T-helper 2 cell treated with Interferon-gamma antibody and Interleukin-4, amounts not matched to agents 100 ng/mL and 5 ng/mL, for 36 hours (primary cell): ENCODE data around the gene S1PR2. TPM values are rescaled to one million over a fixed set of nuclear protein-coding genes. Genes with fewer than 3 reads are reported as not detected.
"Not testable (repeated sequence)": the region's sequence is repeated elsewhere in the genome, so short reads cannot be mapped to it uniquely, and the experiment has no call there.

Experiments used
- intact Hi-C: fragments of 100-400 bp; cut with micrococcal nuclease; formaldehyde crosslinking; loops from one replicate; pipeline ENCODE4 v1.15.1; 2023
- total RNA-seq: library from RNA; stranded (reverse); gene quantifications from 2 replicates; pipeline ENCODE4 v1.2.3, GENCODE V29; 2022

Gene S1PR2
- total RNA-seq, 1 donor from 2014 or later = 7.0 TPM

DNA sequence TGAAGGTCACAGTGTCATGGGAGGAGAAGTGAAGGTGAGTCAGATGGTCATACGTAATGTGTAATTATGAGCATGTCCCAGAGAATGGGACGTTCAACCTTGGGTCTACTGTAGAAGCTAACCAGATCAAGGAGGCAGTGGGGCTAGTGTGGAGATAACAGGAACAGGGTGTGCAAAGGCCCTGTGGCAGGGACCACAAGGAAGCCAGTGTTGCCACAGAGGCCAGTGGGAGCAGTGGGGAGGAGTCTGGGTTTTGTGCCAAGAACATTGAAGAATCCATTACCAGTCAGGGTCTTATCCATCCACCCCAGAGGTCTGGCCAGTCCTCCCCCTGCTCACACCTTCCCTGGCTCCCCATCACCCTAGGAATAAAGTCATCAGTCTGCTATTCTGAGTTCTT is 24.2 kb upstream of the S1PR2 start:
- intact Hi-C loops = no loop called here

GRCh38 chr19:10254244-10254643 is 23.1 kb upstream of the S1PR2 start:
- intact Hi-C loops = loop anchor here (5.0 kb wide), 1 partner anchor 147 kb away; the partner anchor contains the start of gene PPAN

DNA sequence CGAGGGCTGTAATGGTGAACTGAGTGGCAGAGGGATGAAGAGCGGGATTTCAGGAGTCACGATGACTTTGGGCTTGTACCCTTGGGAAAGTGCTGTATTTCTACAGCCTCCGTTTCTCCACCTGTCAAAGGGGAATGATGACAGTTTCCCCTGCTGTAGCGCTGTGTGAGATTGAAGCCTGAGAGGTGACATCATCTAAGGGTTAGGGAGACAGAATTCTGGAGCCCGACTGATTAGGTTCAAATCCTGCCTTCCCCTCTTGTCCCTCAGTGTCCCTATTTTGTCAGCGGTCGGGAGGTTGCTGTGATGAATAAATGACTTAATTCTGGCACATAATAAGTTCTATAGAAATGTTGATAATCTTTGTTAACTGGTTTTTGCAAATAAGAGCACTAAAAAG is 21.6 kb upstream of the S1PR2 start:
- intact Hi-C loops = loop anchor here (5.0 kb wide), 1 partner anchor 145 kb away; the partner anchor contains the start of gene PPAN

DNA sequence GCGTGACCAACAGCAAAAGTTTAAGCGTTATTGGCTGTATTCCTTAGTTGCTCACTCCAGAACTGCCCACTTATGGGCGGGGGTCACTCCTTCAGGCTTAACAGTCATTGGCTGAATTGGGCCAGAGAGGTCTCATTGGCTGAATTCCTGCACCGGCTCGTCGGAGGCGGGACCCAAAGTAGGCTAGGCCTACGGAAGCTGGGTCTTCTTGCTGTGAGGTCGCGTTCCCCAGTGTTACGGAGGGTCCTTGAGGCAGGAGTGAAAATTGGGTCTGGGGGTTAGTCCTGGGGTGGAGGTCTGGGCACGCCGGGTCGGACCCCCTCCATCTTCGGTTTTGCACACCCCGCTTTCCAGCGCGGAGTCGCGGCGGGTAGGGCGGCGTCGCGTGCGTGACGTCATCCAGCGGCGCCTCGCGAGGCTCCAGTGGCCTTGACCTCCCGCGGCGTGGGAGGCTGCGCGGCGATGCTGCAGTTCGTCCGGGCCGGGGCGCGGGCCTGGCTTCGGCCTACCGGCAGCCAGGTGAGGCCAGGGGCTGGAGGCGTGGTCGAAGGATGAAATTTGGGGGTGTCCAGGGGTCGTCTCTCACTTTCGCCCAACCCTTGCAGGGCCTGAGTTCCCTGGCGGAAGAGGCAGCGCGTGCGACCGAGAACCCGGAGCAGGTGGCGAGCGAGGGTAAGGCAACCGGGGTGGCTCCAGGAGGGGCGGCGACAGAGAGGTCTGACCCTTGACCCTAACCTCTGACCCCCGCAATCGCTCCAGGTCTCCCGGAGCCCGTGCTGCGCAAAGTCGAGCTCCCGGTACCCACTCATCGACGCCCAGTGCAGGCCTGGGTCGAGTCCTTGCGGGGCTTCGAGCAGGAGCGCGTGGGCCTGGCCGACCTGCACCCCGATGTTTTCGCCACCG is 20.9 kb upstream of the S1PR2 start, which contains the start of gene MRPL4:
Gene MRPL4, plus strand, starts transcription at position 423 of the 903 bp plus-strand sequence. Its CDS starts 40 bp downstream, at position 463.
- intact Hi-C loops = loop anchor here (2.0 to 5.0 kb wide), 3 partner anchors 15 to 145 kb away; partner anchors contain the start of genes DNMT1 and PPAN

DNA sequence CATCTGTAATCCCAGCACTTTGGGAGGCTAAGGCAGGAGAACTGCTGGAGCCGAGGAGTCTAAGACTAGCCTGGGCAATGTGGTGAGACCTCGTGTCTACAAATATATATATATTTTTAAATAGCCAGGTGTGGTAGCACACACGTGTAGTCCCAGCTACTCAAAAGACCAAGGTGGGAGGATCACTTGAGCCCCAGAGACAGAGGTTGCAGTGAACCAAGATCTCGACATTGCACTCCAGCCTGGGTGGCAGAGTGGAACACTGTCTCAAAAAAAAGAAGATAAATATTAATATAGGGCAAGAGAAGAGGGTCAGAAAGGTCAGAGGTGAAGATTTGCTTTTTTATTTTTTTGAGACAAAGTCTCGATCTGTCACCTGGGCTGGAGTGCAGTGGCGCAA is 15.4 kb upstream of the S1PR2 start:
- intact Hi-C loops = no loop called here

DNA sequence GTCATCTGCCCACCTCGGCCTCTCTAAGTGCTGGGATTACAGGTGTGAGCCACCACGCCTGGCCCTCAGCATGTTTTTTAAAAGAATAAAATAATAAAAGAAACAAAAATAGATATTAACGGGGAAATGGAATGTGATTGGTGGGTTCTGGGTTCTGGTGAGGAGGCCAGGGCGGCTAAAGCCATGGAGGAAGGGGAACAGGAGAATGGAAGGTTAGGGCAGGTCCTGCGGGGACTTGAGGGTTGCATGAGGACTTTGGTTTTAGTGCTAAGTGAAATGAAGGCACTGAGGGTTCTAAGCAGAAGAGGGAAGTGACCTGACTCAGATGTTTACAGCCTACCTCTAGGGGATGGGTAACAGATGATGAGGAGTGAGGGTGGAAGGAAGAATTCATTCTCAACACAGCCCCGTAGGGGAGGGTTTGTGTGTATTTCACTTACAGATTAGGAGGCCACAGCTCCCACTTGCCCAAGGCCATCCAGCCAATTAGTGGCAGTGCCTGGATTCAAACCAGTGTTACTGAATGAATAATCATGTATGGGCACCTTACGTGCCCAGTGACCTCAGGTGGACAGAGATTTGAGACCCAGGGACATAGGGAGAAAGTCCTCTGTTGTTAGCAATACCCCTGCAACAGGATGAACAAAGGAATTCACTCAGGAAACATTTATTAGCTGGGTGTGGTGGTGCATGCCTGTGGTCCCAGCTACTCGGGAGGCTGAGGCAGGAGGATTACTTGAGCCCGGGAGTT is 14.2 kb upstream of the S1PR2 start:
- intact Hi-C loops = no loop called here

DNA sequence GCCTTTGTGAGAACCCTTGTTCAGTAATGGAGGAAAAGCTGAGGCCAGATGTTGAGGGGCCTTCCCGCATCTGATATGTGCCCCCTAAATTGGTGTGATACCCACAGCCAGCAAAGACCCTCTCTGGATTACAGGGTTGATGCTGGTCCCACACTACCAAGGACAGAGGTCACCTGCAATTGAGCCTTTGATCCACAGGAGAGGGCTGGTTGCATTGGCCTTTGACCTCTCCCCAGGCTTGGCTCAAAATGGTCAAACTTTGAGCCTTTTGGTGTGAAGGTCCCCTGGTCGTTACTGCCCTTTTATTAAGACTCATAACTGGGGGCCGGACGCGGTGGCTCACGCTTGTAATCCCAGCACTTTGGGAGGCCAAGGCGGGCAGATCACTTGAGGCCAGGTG is 12.5 kb upstream of the S1PR2 start:
- intact Hi-C loops = no loop called here

- intact Hi-C loops = not testable (repeated sequence)
Observed at GRCh38 chr19:10241826-10242449, 10.8 kb upstream of the S1PR2 start.

GRCh38 chr19:10238172-10238783 is 7.1 kb upstream of the S1PR2 start:
- intact Hi-C loops = no loop called here

- intact Hi-C loops = loop anchor here (2.0 kb wide), 1 partner anchor 13 kb away; no protein-coding TSS in a partner anchor
Observed at GRCh38 chr19:10237702-10238101, 6.6 kb upstream of the S1PR2 start.

DNA sequence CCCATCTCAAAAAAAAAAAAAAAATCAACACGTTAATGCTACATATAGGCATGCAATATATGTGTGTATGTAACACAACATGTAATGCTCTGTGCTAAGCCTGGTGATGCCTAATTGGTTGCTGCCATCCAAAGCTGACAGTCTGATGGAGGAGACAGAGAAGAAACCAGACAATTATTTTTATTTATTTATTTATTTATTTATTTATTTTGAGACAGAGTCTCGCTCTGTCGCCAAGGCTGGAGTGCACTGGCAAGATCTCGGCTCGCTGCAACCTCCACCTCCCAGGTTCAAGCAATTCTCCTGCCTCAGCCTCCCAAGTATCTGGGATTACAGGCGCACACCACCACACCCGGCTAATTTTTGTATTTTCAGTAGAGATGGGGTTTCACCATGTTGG is 4.3 kb upstream of the S1PR2 start:
- intact Hi-C loops = not testable (repeated sequence)

- intact Hi-C loops = no loop called here
Observed at GRCh38 chr19:10235003-10235402, 3.9 kb upstream of the S1PR2 start.

DNA sequence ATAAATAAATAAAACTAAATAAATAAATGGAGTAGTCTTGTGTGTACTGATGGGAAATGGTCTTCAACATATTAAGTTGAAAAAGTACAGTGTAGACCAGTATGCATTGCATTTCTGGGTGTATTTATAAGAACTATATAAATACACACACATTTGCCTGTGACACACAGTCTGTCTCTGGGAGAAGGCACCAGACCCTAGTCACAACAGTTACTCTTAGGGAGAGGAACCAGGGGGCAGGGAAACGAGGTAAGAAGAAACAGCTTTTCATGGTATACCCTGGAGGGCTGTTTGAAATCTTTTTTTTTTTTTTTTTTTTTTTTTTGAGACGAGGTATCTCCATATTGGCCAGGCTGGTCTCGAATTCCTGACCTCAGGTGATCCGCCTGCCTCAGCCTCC is 2.8 kb upstream of the S1PR2 start:
- intact Hi-C loops = no loop called here

DNA sequence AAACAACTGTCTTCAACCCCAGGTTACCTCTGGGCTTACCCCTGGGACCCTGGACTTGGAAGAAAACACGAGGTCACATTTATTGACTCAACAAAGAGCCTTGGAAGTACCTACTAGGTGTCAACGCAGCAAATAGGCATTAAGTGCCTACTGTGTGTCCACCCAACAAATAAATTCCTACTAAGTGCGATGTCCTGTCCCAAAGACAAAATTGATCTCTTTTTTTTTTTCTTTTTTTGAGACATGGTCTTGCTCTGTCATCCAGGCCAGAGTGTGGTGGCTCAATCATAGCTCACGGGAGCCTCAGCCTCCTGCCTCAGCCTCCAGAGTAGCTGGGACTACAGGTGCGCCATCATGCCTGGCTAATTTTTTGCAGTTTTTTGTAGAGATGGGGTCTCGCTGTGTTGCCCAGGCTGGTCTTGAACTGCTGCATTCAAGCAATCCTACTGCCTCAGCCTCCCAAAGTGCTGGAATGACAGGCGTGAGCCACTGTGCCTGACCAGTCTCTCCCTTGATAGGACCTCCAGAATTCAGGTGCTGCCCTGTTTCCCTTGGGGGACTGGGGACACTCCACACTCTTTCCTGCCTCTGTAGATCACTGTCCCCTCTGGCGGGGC is 589 bp upstream of the S1PR2 start:
- intact Hi-C loops = loop anchor here (2.0 kb wide), 1 partner anchor 37 kb away; the partner anchor contains the start of gene DNMT1

DNA sequence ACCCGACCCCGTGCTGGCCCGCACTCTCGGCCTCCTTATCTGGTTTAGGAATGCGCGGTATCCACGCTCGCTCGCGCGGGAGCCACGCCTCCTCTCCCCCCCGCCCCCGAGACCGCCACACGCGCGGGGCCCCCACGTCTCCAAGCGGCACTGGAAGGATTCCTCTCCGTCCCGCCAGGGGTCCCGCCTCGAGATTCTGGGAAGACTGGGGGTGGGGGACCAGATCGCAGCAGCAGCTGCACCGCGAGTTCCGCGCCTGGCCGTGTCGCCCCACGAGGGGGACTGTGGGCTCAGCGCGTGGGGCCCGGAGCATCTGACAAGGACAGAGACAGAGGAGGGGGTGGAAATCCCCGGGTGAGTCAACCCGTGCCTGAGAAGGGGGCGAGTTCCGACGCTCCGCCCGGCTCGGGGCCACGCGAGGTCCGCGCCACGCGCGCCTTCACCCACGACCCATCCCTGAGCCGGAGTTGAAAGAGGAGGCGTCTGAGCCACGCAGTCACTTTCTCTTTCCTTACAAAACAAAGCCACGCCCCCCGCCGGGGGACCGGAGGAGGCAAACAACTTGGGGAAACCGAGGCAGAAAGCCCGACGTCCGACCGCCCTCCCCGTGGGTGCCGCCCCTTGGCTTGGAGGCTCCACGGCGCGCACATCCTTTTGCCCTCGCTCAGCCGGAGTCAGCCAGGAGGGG is 814 bp downstream of the S1PR2 start:
- intact Hi-C loops = loop anchor here (2.0 kb wide), 1 partner anchor 36 kb away; the partner anchor contains the start of gene DNMT1

DNA sequence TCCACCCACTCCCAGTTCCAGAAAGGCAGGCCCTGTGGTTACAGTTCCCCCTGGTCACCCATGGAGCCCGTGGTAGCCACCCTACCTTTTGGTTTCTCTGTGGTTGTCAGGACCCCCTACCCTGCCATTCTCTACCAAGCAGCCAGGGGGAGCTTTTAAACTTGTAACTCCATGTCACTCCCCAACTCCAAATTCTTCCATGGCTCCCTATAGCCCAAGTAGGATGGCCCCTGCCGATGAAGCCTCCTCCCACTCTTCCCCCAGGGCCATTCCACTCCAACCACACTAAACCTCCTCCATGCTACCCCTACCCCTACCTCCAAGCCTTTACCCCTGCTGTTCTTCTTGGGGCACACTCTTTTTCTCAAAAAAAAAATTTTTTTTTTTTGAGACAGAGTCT is 2.2 kb downstream of the S1PR2 start:
- intact Hi-C loops = loop anchor here (1.0 kb wide), 1 partner anchor 21 kb away; no protein-coding TSS in a partner anchor

GRCh38 chr19:10228393-10228792 is 2.7 kb downstream of the S1PR2 start:
- intact Hi-C loops = no loop called here

GRCh38 chr19:10227026-10227971 is 3.8 kb downstream of the S1PR2 start:
- intact Hi-C loops = no loop called here
